IMR-90 (cell line): ENCODE measurements around the gene S1PR2. TPM values are rescaled to one million over a fixed set of nuclear protein-coding genes. Genes with fewer than 3 reads are reported as not detected.

Experiments used
- ATAC-seq: fragments of 200-7000 bp; cut with Tn5 transposase; 2 replicates; pipeline ENCODE4 v1.9.1; 2020; ENCODE audit warnings: low read depth, mild to moderate bottlenecking, moderate library complexity
- BruUV-seq: library from RNA; stranded (reverse); fragments of 400-500 nt; replicated peaks from 2 replicates; lab custom pipeline; 2021; lab: Mats Ljungman, UMichigan
- CTCF ChIA-PET: fragments of 300-600 bp; formaldehyde crosslinking; extraction: SDS; loops from one replicate; lab custom pipeline; 2021; ENCODE audit warnings: antibody characterized with exemption; lab: Yijun Ruan, JAX
- POLR2A ChIA-PET: fragments of 300-600 bp; sonication (Branson Sonifier 250); formaldehyde crosslinking; loops from one replicate; lab custom pipeline; 2022; ENCODE audit warnings: antibody characterized with exemption; ENCODE audit not compliant: unreplicated experiment; lab: Charles Lee
- DNase-seq: peaks from one replicate; pipeline ENCODE4 v3.0.0; 2013
- H2AFZ ChIP-seq: replicated peaks from 2 replicates; pipeline ENCODE3; 2013; ENCODE audit warnings: low read length, mild to moderate bottlenecking; ENCODE audit not compliant: poor library complexity
- H2AK5ac ChIP-seq: 2 replicates; pipeline ENCODE4 v1.6.1; 2013; ENCODE audit warnings: low read depth, low read length, inconsistent platforms
- H2AK9ac ChIP-seq: replicated peaks from 2 replicates; pipeline ENCODE3; 2013; ENCODE audit warnings: mild to moderate bottlenecking, low read depth, low read length, moderate library complexity; ENCODE audit not compliant: poor library complexity
- H2BK120ac ChIP-seq: 2 replicates; pipeline ENCODE4 v1.6.1; 2013; ENCODE audit warnings: low read depth, low read length, inconsistent platforms
- H2BK15ac ChIP-seq: 3 replicates; pipeline ENCODE4 v1.6.1; 2013; ENCODE audit warnings: low read depth, low read length, inconsistent platforms
- H2BK20ac ChIP-seq: 2 replicates; pipeline ENCODE4 v1.6.1; 2013; ENCODE audit warnings: low read depth, mild to moderate bottlenecking, inconsistent platforms, low read length, moderate library complexity
- H2BK5ac ChIP-seq: 2 replicates; pipeline ENCODE4 v1.6.1; 2013; ENCODE audit warnings: mild to moderate bottlenecking, low read depth, low read length, inconsistent platforms; ENCODE audit not compliant: poor library complexity, severe bottlenecking
- H3K14ac ChIP-seq: replicated peaks from 2 replicates; pipeline ENCODE4 v1.6.1; 2013; ENCODE audit warnings: low read depth, low read length, inconsistent platforms
- H3K18ac ChIP-seq: 2 replicates; pipeline ENCODE4 v1.6.1; 2013; ENCODE audit warnings: low read depth, low read length, control low read depth
- H3K23ac ChIP-seq: 2 replicates; pipeline ENCODE4 v1.6.1; 2013; ENCODE audit warnings: low read depth, low read length, inconsistent platforms
- H3K27ac ChIP-seq: 2 replicates; pipeline ENCODE4 v1.5.1; 2013; ENCODE audit warnings: mild to moderate bottlenecking, control low read depth, low read length; ENCODE audit not compliant: insufficient read depth
- H3K27me3 ChIP-seq: 2 replicates; pipeline ENCODE4 v1.6.1; 2013; ENCODE audit warnings: low read length; ENCODE audit not compliant: control insufficient read depth, insufficient read depth
- H3K36me3 ChIP-seq: 2 replicates; pipeline ENCODE4 v1.6.1; 2013; ENCODE audit warnings: low read length, mixed read lengths; ENCODE audit not compliant: control insufficient read depth, insufficient read depth
- H3K4ac ChIP-seq: 2 replicates; pipeline ENCODE4 v1.6.1; 2013; ENCODE audit warnings: low read depth, low read length, inconsistent platforms
- H3K4me1 ChIP-seq: 2 replicates; pipeline ENCODE4 v1.6.1; 2013; ENCODE audit warnings: low read length, mixed read lengths; ENCODE audit not compliant: control insufficient read depth, insufficient read depth
- H3K4me2 ChIP-seq: 2 replicates; pipeline ENCODE4 v1.6.1; 2013; ENCODE audit warnings: low read depth, mild to moderate bottlenecking, control low read depth, low read length, moderate library complexity
- H3K4me3 ChIP-seq: 2 replicates; pipeline ENCODE4 v1.5.1; 2013; ENCODE audit warnings: low read depth, mild to moderate bottlenecking, control low read depth, low read length, moderate library complexity; ENCODE audit not compliant: insufficient read depth
- H3K56ac ChIP-seq: 2 replicates; pipeline ENCODE4 v1.6.1; 2013; ENCODE audit warnings: low read length, inconsistent platforms; ENCODE audit not compliant: insufficient read depth; ENCODE audit errors: extremely low read depth
- H3K79me1 ChIP-seq, 2 experiments: 2 replicates each; pipeline ENCODE4 v1.6.1; 2013; ENCODE audit warnings: low read length in 2 of 2, inconsistent platforms in 1 of 2, low read depth in 1 of 2
- H3K9ac ChIP-seq: 2 replicates; pipeline ENCODE4 v1.6.1; 2013; ENCODE audit warnings: low read depth, low read length, control low read depth
- H3K9me1 ChIP-seq: 2 replicates; pipeline ENCODE4 v1.6.1; 2013; ENCODE audit warnings: low read length, inconsistent platforms; ENCODE audit not compliant: insufficient read depth
- H3K9me3 ChIP-seq: 2 replicates; pipeline ENCODE4 v1.6.1; 2013; ENCODE audit warnings: low read length; ENCODE audit not compliant: control insufficient read depth, insufficient read depth
- H4K20me1 ChIP-seq: 2 replicates; pipeline ENCODE4 v1.6.1; 2013; ENCODE audit warnings: low read length, inconsistent platforms; ENCODE audit not compliant: insufficient read depth
- H4K5ac ChIP-seq: 2 replicates; pipeline ENCODE4 v1.6.1; 2013; ENCODE audit warnings: mild to moderate bottlenecking, low read depth, low read length, control low read depth
- H4K8ac ChIP-seq, 2 experiments: 2 replicates each; pipeline ENCODE4 v1.6.1; 2013; ENCODE audit warnings: low read depth in 2 of 2, low read length in 2 of 2, control low read depth in 1 of 2, inconsistent platforms in 1 of 2
- H4K91ac ChIP-seq: 2 replicates; pipeline ENCODE4 v1.6.1; 2013; ENCODE audit warnings: low read depth, low read length, inconsistent platforms; ENCODE audit not compliant: insufficient read depth
- BHLHE40 ChIP-seq: fragments of 150-350 bp; IDR thresholded peaks from 2 replicates; pipeline ENCODE4 v1.6.1; 2016; ENCODE audit warnings: mild to moderate bottlenecking, low read depth, low read length
- FOS ChIP-seq: fragments of 150-350 bp; IDR thresholded peaks from 2 replicates; pipeline ENCODE4 v1.6.1; 2016; ENCODE audit warnings: low read depth, low read length
- MAFK ChIP-seq: IDR thresholded peaks from 2 replicates; pipeline ENCODE4 v1.6.1; 2012; ENCODE audit warnings: low read depth, low read length, improper control_type of control experiment
- POLR2A ChIP-seq: IDR thresholded peaks from 2 replicates; pipeline ENCODE4 v1.6.1; 2012; ENCODE audit warnings: mild to moderate bottlenecking, low read depth, low read length
- RAD21 ChIP-seq: IDR thresholded peaks from 2 replicates; pipeline ENCODE4 v1.6.1; 2012; ENCODE audit warnings: low read length, improper control_type of control experiment
- SMC3 ChIP-seq: fragments of 150-350 bp; IDR thresholded peaks from 2 replicates; pipeline ENCODE4 v1.6.1; 2016; ENCODE audit warnings: low read depth, mild to moderate bottlenecking, antibody characterized with exemption, low read length, moderate library complexity
- WGBS, 2 experiments: methylation state at CpG; one replicate each; pipeline versions ENCODE4 v1.1.5 to v1.1.7; 2013; ENCODE audit warnings: missing lambda C conversion rate in 2 of 2; ENCODE audit not compliant: insufficient read length in 1 of 2; ENCODE audit errors: extremely low coverage in 2 of 2; 5-methylcytosine and 5-hydroxymethylcytosine counted together
- dilution Hi-C: fragments of 300-500 bp; cut with HindIII; formaldehyde crosslinking; loops from one replicate; pipeline ENCODE4 v1.14.3; 2018; ENCODE audit warnings: low sequenced_read_pairs; ENCODE audit not compliant: unreplicated experiment
- in situ Hi-C: fragments of 300-500 bp; cut with MboI; formaldehyde crosslinking; loops from 3 replicates; pipeline ENCODE4 v1.14.3; 2019; ENCODE audit warnings: low sequenced_read_pairs, inconsistent platforms, mixed read lengths
- intact Hi-C: fragments of 100-400 bp; cut with micrococcal nuclease; formaldehyde crosslinking; loops from 2 replicates; pipeline ENCODE4 v1.10.0; 2022
- polyA plus RNA-seq, 3 experiments: library from polyadenylated mRNA; depleted of rRNA; stranded (reverse); fragments of >200 nt; gene quantifications; 2 replicates each; pipeline ENCODE4 v1.2.3, GENCODE V29; 2012; ENCODE audit warnings: low replicate concordance in 1 of 3
- total RNA-seq: library from RNA; depleted of rRNA; stranded (reverse); fragments of >200 nt; gene quantifications from 2 replicates; pipeline ENCODE4 v1.2.3, GENCODE V29; 2012
- TF ChIP-seq, protein P1 (sequence below): conservative IDR thresholded peaks from 2 replicates; pipeline ENCODE4 v1.5.1; 2012; ENCODE audit warnings: mild to moderate bottlenecking, low read depth, low read length, improper control_type of control experiment

S1PR2 gene
- total and polyA plus RNA-seq, 2 of the 4 experiments (the other 2 are of a cell fraction) = 14.0 to 15.0 TPM

DNA sequence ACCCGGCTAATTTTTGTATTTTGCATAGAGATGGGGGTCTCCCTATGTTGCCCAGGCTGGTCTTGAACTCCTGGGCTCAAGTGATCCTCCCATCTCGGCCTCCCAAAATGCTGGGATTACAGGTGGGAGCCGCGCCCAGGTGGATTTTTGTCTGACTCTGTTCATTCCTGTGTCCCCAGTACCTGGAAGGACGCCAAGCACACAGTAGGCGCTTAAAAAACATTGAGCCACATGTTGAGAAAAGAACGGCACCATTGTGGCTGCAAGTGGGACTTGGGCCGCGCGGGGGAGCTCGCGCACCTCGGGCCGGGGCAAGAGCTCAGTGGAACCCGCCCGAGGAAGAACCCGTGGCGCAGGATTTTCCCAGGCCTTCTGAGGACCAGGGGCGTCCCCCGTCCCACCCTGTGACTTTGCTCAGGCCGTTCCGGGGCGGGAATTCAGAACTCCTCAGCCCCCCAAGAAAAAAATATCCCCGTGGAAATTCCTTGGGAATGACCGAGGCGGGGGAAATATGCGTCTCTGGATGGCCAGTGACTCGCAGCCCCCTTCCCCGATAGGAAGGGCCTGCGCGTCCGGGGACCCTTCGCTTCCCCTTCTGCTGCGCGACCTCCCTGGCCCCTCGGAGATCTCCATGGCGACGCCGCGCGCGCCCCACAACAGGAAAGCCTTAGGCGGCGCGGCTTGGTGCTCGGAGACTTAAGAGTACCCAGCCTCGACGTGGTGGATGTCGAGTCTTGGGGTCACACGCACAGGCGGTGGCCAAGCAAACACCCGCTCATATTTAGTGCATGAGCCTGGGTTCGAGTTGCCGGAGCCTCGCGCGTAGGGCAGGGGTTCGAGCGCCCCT lies 38.4 kb upstream of the S1PR2 start:
- H2AK5ac ChIP-seq = peak overlapping the region; percentile 37; the same call in 1 of the 2 replicates
- no peak overlapping the region for H3K4me3 ChIP-seq
- peak overlapping the region; percentile 49 for H4K5ac ChIP-seq
- peak overlapping the region; percentile 60 for H3K4ac ChIP-seq
- 0 out of 4 replicates have a peak, but pooled peaks cover 0 to 6% of the 10 kb centered on the region in 2 experiments for H3K79me1 ChIP-seq
- H3K9me1 ChIP-seq = no peaks in the 10 kb centered on the region
- WGBS, 2 experiments = 16% methylated on average over 22 of the region's 59 CpGs; no CpG with 5 or more reads in 1 of the 2 experiments
- H2BK5ac ChIP-seq = no peak overlapping the region
- DNase-seq (peak; percentile 65), ATAC-seq (peak; percentile 89)
- H2BK15ac ChIP-seq = no peak overlapping the region; the same call in 2 of the 3 replicates
- H3K14ac ChIP-seq = no peak overlapping the region
- H2BK20ac ChIP-seq = no peak overlapping the region
- peak overlapping the region; percentile 81 for H2AK9ac ChIP-seq
- no peak overlapping the region for H3K18ac ChIP-seq
- intact Hi-C loops = loop anchor here (1.0 to 2.0 kb wide), 3 partner anchors 46 to 120 kb away; no protein-coding TSS in a partner anchor
- H3K4me2 ChIP-seq = peak overlapping the region; percentile 60
- ChIA-PET CTCF (interaction anchor here (0.6 to 1.8 kb wide), 6 partner anchors 22 to 137 kb away, joined by 3 to 12 read pairs (median 4); no protein-coding TSS in a partner anchor), POLR2A (no interaction called here)
- no peak overlapping the region for H3K23ac ChIP-seq
- H2AFZ ChIP-seq = peak overlapping the region; percentile 94
- BruUV-seq = no TSS peak
- no peak overlapping the region for H3K56ac ChIP-seq
- H2BK120ac ChIP-seq = peak overlapping the region; percentile 64
- peak overlapping the region; percentile 41 for H4K91ac ChIP-seq
- peaks cover 3% of the 10 kb centered on the region; the same call in 1 of the 2 replicates for H3K4me1 ChIP-seq
- H3K36me3 ChIP-seq = no peaks in the 10 kb centered on the region
- H4K20me1 ChIP-seq = no peaks in the 10 kb centered on the region
- dilution Hi-C loops = no loop called here
- no peaks in the 10 kb centered on the region; the same call in 1 of the 2 replicates for H3K27me3 ChIP-seq
- in situ Hi-C loops = no loop called here
- peak overlapping the region; percentile 64 to 81; a peak in 3 of 4 replicates for H4K8ac ChIP-seq
- TF ChIP-seq MAFK = no peak
- TF ChIP-seq, protein P1, sequence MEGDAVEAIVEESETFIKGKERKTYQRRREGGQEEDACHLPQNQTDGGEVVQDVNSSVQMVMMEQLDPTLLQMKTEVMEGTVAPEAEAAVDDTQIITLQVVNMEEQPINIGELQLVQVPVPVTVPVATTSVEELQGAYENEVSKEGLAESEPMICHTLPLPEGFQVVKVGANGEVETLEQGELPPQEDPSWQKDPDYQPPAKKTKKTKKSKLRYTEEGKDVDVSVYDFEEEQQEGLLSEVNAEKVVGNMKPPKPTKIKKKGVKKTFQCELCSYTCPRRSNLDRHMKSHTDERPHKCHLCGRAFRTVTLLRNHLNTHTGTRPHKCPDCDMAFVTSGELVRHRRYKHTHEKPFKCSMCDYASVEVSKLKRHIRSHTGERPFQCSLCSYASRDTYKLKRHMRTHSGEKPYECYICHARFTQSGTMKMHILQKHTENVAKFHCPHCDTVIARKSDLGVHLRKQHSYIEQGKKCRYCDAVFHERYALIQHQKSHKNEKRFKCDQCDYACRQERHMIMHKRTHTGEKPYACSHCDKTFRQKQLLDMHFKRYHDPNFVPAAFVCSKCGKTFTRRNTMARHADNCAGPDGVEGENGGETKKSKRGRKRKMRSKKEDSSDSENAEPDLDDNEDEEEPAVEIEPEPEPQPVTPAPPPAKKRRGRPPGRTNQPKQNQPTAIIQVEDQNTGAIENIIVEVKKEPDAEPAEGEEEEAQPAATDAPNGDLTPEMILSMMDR = peak; percentile 97
- TF ChIP-seq RAD21 = peak; percentile 97
- no peak for TF ChIP-seq FOS
- TF ChIP-seq BHLHE40 = no peak
- peak; percentile 84 for TF ChIP-seq SMC3
- no peak for TF ChIP-seq POLR2A
- H3K27ac ChIP-seq = no peak overlapping the region
- no peak overlapping the region for H3K9ac ChIP-seq
- H3K9me3 ChIP-seq = no peaks in the 10 kb centered on the region
